Transverse colon (tissue), 4 donors: Measurements from ENCODE around the gene CXCR6. TPM values are rescaled to one million over a fixed set of nuclear protein-coding genes. Genes with fewer than 3 reads are reported as not detected.

Experiments
- DNase-seq: peaks from one replicate; pipeline ENCODE4 v3.0.0-alpha.2; 2019
- H3K27ac ChIP-seq, 4 donors: fragments of 200-600 bp; sonication (generic); 2 replicates each; pipeline ENCODE4 v1.5.1; 2016 to 2018; ENCODE audit warnings: inconsistent platforms in 4 of 4
- H3K27me3 ChIP-seq: fragments of 200-600 bp; sonication (generic); 2 replicates; pipeline ENCODE4 v1.5.1; 2017; ENCODE audit warnings: inconsistent platforms
- H3K36me3 ChIP-seq, 4 donors: fragments of 200-600 bp; sonication (generic); 2 replicates each; pipeline ENCODE4 v1.5.1; 2017 to 2019; ENCODE audit warnings: inconsistent platforms in 4 of 4
- H3K4me1 ChIP-seq, 4 donors: fragments of 200-600 bp; sonication (generic); 2 replicates each; pipeline ENCODE4 v1.5.1; 2017 to 2020; ENCODE audit warnings: inconsistent platforms in 4 of 4
- H3K4me3 ChIP-seq, 4 donors: fragments of 200-600 bp; sonication (generic); 1 replicate in 1 of 4; 2 replicates in 3 of 4; pipeline versions ENCODE4 v1.5.1 to v1.6.1; 2017 to 2019; ENCODE audit warnings: inconsistent platforms in 4 of 4
- H3K9me3 ChIP-seq, 2 donors: fragments of 200-600 bp; sonication (generic); 2 replicates each; pipeline ENCODE4 v1.5.1; 2017 to 2019; ENCODE audit warnings: inconsistent platforms in 2 of 2
- CTCF ChIP-seq, 5 experiments: fragments of 200-600 bp in 3 of 5; fragments of 450-650 bp in 2 of 5; sonication (generic) in 3 of 5; IDR thresholded peaks; 1 replicate in 2 of 5; 2 replicates in 3 of 5; pipeline ENCODE4 v1.5.1; 2016 to 2017; ENCODE audit warnings: antibody characterized with exemption in 5 of 5, inconsistent platforms in 3 of 5, mild to moderate bottlenecking in 2 of 5, moderate library complexity in 1 of 5
- EP300 ChIP-seq: sonication (generic); formaldehyde crosslinking; IDR thresholded peaks from one replicate; pipeline ENCODE4 v1.6.1; 2017; ENCODE audit warnings: antibody characterized with exemption, low read depth
- POLR2A ChIP-seq: fragments of 450-650 bp; IDR thresholded peaks from one replicate; pipeline ENCODE4 v1.6.1; 2016; ENCODE audit warnings: antibody characterized with exemption, mild to moderate bottlenecking, moderate library complexity
- POLR2AphosphoS5 ChIP-seq, 3 donors: sonication (generic); formaldehyde crosslinking; IDR thresholded peaks; one replicate each; pipeline ENCODE4 v1.6.1; 2016; ENCODE audit warnings: antibody characterized with exemption in 3 of 3
- WGBS, 2 donors: methylation state at CpG; one replicate each; pipeline ENCODE4 v1.1.5; 2018; ENCODE audit warnings: low coverage in 1 of 2; 5-methylcytosine and 5-hydroxymethylcytosine counted together
- in situ Hi-C, 4 donors: fragments of 200-750 bp; cut with MboI; loops; one replicate each; pipeline versions ENCODE4 v1.15.0 to v1.15.1; 2017; ENCODE audit warnings: low sequenced_read_pairs in 3 of 4, low pct_ligation_motif_present in 1 of 4, low pct_unique_long_range_greater_than_20kb in 1 of 4
- intact Hi-C: fragments of 100-400 bp; cut with DNase I; formaldehyde crosslinking; loops from one replicate; pipeline ENCODE4 v1.15.1; 2023; ENCODE audit warnings: low total_unique reads
- total RNA-seq, 4 donors: library from RNA; depleted of rRNA; stranded (reverse); fragments of >200 nt; gene quantifications; one replicate each; pipeline ENCODE4 v1.1.0, GENCODE V29; 2016

The CXCR6 gene
- total RNA-seq, 4 donors from 2014 or later = 3.3 to 9.4 (median 6.7) TPM; not detected in 1

- Histone ChIP-seq H3K36me3 (peaks cover 0 to 5% (median 0%) of the 10 kb centered on the region in 4 donors), H3K27ac (peak overlapping the region; percentile 82 to 86 (median 84)), H3K4me1 (peaks cover 28 to 75% (median 57%) of the 10 kb centered on the region in 4 donors), H3K9me3 (no peaks in the 10 kb centered on the region), H3K27me3 (no peaks in the 10 kb centered on the region), H3K4me3 (no peak overlapping the region)
- intact Hi-C loops (no loop called here), in situ Hi-C loops (no loop called here)
- DNase-seq = no peak
- 79 to 82% methylated on average over 3 to 4 of the region's 4 CpGs for WGBS, 2 donors
- TF ChIP-seq EP300 (no peak), CTCF (IDR thresholded peaks at IDR 0.05) (no peak), POLR2AphosphoS5 (IDR thresholded peaks at IDR 0.05) (no peak), POLR2A (no peak)
Measured at GRCh38 chr3:45988362-45988761, 45.1 kb downstream of the CXCR6 start.

- 30 to 70% methylated on average over 1 to 2 of the region's 2 CpGs for WGBS, 2 donors
- DNase-seq = no peak
- no peaks in the 10 kb centered on the region for H3K27me3 ChIP-seq
- intact Hi-C loops (no loop called here), in situ Hi-C loops (no loop called here)
- H3K27ac ChIP-seq = peak overlapping the region; percentile 82 to 86 (median 84)
- peaks cover 32 to 80% (median 59%) of the 10 kb centered on the region in 4 donors for H3K4me1 ChIP-seq
- H3K4me3 ChIP-seq = no peak overlapping the region
- H3K36me3 ChIP-seq = peaks cover 0 to 2% (median 0%) of the 10 kb centered on the region in 4 donors
- TF ChIP-seq POLR2AphosphoS5 (IDR thresholded peaks at IDR 0.05) (no peak), POLR2A (no peak), CTCF (IDR thresholded peaks at IDR 0.05) (no peak), EP300 (no peak)
- no peaks in the 10 kb centered on the region for H3K9me3 ChIP-seq
Measured at GRCh38 chr3:45988804-45989203, 45.5 kb downstream of the CXCR6 start.

- Histone ChIP-seq H3K9me3 (no peaks in the 10 kb centered on the region), H3K36me3 (no peaks in the 10 kb centered on the region), H3K27ac (peak overlapping the region; percentile 82 to 86 (median 84)), H3K4me3 (no peak overlapping the region), H3K4me1 (peaks cover 36 to 81% (median 66%) of the 10 kb centered on the region in 4 donors), H3K27me3 (no peaks in the 10 kb centered on the region)
- no peak for DNase-seq
- WGBS, 2 donors = 49 to 90% methylated on average over 1 to 3 of the region's 3 CpGs
- in situ Hi-C loops (no loop called here), intact Hi-C loops (no loop called here)
- TF ChIP-seq POLR2A (no peak), EP300 (no peak), POLR2AphosphoS5 (IDR thresholded peaks at IDR 0.05) (no peak), CTCF (IDR thresholded peaks at IDR 0.05) (no peak)
Measured at GRCh38 chr3:45990181-45990580, 46.9 kb downstream of the CXCR6 start.

GRCh38 chr3:45991341-45991740 lies 48.1 kb downstream of the CXCR6 start:
- intact Hi-C loops (no loop called here), in situ Hi-C loops (no loop called here)
- peak overlapping the region; percentile 60 to 95 (median 94) for H3K27ac ChIP-seq
- no peaks in the 10 kb centered on the region for H3K36me3 ChIP-seq
- WGBS, 2 donors = 20 to 81% methylated on average over 1 to 6 of the region's 6 CpGs
- H3K27me3 ChIP-seq = no peaks in the 10 kb centered on the region
- H3K4me1 ChIP-seq = peaks cover 32 to 76% (median 57%) of the 10 kb centered on the region in 4 donors
- H3K4me3 ChIP-seq = no peak overlapping the region
- TF ChIP-seq POLR2AphosphoS5 (IDR thresholded peaks at IDR 0.05) (no peak), EP300 (no peak), POLR2A (no peak), CTCF (IDR thresholded peaks at IDR 0.05) (no peak)
- no peak for DNase-seq
- H3K9me3 ChIP-seq = no peaks in the 10 kb centered on the region
